ENCODE data around the gene TLE5.

The TLE5 gene

GRCh38 chr19:3025549-3025886 is 36.8 kb downstream of the TLE5 start:
- ChIA-PET CTCF (no interaction called here), POLR2A (ENCODE audit: low non-redundant PET) (no interaction called here)
- H3K27ac ChIP-seq, result no peak overlapping the region
- no peak for TF ChIP-seq CTCF (conservative IDR thresholded peaks at IDR 0.05; ENCODE audit: low read depth)
- DNase-seq (ENCODE audit: low spot score), result no peak

GRCh38 chr19:3024870-3025548 is 37.3 kb downstream of the TLE5 start:
- POLR2A ChIA-PET (ENCODE audit: low non-redundant PET), result no interaction called here
- H3K27ac ChIP-seq, result no peak overlapping the region
- TF ChIP-seq CTCF (conservative IDR thresholded peaks at IDR 0.05; ENCODE audit: low read depth), result no peak
- CTCF ChIA-PET, result no interaction called here
- DNase-seq (ENCODE audit: low spot score), result no peak

- no peak for TF ChIP-seq CTCF (conservative IDR thresholded peaks at IDR 0.05; ENCODE audit: low read depth)
- CTCF ChIA-PET, result interaction anchor here (0.6 kb wide), 1 partner anchor 11 kb away, joined by 3 read pairs; no protein-coding TSS in a partner anchor
- H3K27ac ChIP-seq, result no peak overlapping the region
- no peak for DNase-seq (ENCODE audit: low spot score)
- POLR2A ChIA-PET (ENCODE audit: low non-redundant PET), result no interaction called here
Observed at GRCh38 chr19:3024509-3024869, 37.8 kb downstream of the TLE5 start.

GRCh38 chr19:3020321-3020960 is 41.9 kb downstream of the TLE5 start:
- CTCF ChIA-PET, result no interaction called here
- DNase-seq (ENCODE audit: low spot score), result no peak
- POLR2A ChIA-PET (ENCODE audit: low non-redundant PET), result no interaction called here
- H3K27ac ChIP-seq, result no peak overlapping the region
- TF ChIP-seq CTCF (conservative IDR thresholded peaks at IDR 0.05; ENCODE audit: low read depth), result no peak

GRCh38 chr19:3019211-3019854 is 43.0 kb downstream of the TLE5 start:
- no peak overlapping the region for H3K27ac ChIP-seq
- ChIA-PET POLR2A (ENCODE audit: low non-redundant PET) (no interaction called here), CTCF (no interaction called here)
- no peak for TF ChIP-seq CTCF (conservative IDR thresholded peaks at IDR 0.05; ENCODE audit: low read depth)
- no peak for DNase-seq (ENCODE audit: low spot score)

GRCh38 chr19:3017923-3018322 is 44.4 kb downstream of the TLE5 start:
- CTCF ChIA-PET, result no interaction called here
- no peak overlapping the region for H3K27ac ChIP-seq
- no peak for TF ChIP-seq CTCF (conservative IDR thresholded peaks at IDR 0.05; ENCODE audit: low read depth)
- no peak for DNase-seq (ENCODE audit: low spot score)
- POLR2A ChIA-PET (ENCODE audit: low non-redundant PET), result no interaction called here
